ENCODE results near the gene OPRD1.

OPRD1 gene

GRCh38 chr1:28887419-28887834, 75.5 kb downstream of the OPRD1 start:
- no peak for TF ChIP-seq CTCF (IDR thresholded peaks at IDR 0.05; ENCODE audit: borderline replicate concordance, insufficient read depth, low read depth, low read length)
- peak overlapping the region; percentile 77 for H3K4me3 ChIP-seq (ENCODE audit: low read depth, low read length)

DNA sequence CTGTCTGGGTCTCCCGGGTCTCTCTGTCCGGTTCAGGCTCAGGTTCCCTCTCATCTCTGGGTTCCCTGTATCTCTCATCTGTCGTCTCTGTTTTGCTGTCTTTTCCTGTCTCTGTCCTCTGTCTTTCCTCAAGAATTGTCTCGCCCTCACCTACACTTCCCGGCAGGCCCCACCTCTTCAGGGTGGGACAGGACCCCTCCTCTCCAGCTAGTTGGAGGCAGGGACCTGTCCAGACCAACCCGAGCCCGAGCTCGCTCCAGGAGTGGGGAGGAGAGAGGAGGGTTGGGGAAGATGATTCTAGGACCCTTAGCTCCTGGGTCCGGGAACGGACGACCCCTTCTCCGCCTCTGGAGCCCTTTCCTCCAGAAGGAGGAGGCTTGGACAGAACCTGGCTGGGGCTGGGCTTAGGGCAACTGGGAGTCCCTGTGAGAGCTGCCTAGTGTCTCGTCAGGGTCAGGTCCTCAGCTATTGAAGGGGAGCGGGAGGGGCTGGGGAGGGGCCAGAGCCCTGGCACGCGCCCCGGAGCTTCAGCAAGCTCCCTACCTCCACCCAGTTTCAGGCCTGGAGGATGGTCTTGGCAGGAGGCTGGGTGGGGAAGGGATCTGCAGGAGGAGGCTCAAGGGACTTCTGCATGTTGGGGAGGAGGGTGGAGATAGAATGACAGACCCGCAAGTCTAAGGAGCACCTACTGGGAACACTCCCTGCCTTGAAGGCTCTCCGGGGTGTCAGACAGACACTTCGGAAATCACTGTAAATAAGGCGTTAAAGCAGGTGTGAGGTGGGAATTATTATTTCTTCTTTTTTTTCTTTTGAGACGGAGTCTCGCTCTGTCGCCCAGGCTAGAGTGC, 76.1 kb downstream of the OPRD1 start:
- TF ChIP-seq CTCF (IDR thresholded peaks at IDR 0.05; ENCODE audit: borderline replicate concordance, insufficient read depth, low read depth, low read length), result no peak
- H3K4me3 ChIP-seq (ENCODE audit: low read depth, low read length), result peak overlapping the region; percentile 77

DNA sequence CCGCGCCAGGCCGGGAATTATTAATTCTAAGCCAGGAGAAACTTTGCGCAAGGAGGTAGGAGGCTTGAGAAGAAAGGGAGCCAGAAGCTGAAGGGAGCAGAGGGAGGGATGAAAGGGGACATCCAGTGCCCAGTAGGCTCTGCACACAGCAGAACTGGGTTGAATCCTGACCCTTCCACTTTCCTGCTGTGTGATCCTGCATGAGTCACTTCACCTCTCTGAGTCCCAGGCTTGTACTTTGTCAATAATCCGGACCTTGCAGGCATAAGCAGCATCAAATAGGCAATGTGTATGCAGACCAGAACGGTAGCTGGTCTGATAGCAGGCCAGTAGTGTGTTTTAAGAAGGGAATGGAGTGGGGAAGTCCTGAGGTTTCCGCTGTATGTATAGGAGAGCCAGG, 76.9 kb downstream of the OPRD1 start:
- TF ChIP-seq CTCF (IDR thresholded peaks at IDR 0.05; ENCODE audit: borderline replicate concordance, insufficient read depth, low read depth, low read length), result no peak
- no peak overlapping the region for H3K4me3 ChIP-seq (ENCODE audit: low read depth, low read length)

DNA sequence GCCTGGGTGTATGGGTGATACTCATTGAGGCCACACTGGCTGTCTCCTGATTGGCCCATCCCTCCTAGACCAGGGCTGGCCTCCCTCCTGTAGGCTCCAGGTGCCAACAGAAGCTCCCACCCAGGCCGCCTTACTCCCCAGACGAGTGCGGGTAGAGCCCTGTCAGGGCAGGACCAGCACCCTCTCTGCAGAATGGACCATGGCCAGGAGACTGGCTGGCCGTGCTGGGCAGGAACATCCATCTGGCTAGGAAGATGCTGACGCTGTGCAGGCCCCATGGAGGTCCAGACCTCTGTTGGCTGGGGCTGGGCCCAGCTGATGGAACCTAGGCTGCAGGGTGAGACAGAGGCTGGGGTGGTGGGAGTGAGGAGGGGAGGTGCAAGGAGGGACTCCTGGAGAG, 77.4 kb downstream of the OPRD1 start:
- no peak for TF ChIP-seq CTCF (IDR thresholded peaks at IDR 0.05; ENCODE audit: borderline replicate concordance, insufficient read depth, low read depth, low read length)

DNA sequence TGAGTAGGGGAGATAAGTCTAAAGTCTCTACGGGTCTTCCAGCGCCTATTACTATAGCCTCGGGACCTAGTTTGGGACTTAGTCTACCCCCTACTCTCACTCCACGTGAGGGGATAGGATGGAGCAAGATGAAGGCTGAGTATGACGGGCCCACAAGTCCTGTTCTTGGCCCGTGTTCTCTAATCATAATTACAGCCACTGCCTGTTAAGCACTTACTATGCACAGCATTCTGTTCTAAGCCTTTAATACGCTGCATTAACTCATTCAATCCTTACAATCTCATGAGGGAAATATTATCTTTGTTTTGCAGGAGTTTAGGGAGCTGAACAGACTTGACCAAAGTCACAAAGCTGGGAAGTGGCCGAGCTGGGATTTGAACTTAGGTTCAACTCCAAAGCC, 78.5 kb downstream of the OPRD1 start:
- TF ChIP-seq CTCF (IDR thresholded peaks at IDR 0.05; ENCODE audit: borderline replicate concordance, insufficient read depth, low read depth, low read length), result no peak
- H3K4me3 ChIP-seq (ENCODE audit: low read depth, low read length), result no peak overlapping the region

More for the DNA sequence above, 77.4 kb downstream of the OPRD1 start:
- no peak overlapping the region for H3K4me3 ChIP-seq (ENCODE audit: low read depth, low read length)

DNA sequence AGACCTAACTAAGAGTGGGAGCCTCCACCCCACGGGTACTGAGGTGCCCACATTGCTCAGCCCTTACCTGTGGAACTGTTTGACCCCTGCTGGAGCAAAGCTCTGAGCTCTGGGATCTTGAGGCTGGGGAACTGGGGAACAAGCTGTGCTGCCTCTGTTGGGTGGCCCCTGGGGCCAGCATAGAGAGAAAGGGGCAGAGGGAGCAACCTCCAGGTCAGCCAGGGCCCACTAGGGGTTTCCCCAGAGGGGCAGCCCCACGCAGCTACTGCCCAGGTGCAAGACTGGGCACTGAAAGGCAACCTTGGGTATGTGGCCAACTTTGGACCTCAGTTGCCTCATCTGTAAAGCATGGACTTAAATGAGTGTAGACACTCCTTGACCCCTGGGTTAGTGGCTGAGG, 78.9 kb downstream of the OPRD1 start:
- TF ChIP-seq CTCF (IDR thresholded peaks at IDR 0.05; ENCODE audit: borderline replicate concordance, insufficient read depth, low read depth, low read length), result no peak

DNA sequence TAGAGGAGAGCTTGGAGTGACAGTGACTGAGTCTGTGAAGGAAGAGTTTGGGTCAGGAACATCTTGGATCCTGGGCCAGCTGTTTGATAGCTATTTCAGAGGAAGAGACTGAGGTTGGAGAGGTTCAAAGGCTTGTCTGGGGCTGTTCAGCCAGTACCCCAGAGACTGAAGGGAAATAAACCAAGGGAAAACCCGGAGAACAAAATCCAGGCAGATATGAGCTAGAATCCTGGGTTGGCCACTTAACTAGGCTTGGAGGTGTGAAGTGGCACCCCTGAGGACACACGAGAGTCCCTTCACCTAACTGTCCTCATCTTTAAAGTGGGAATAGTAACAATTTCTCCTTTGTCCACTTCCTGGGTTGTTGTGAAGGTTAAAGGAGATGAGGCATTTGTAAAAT, 79.3 kb downstream of the OPRD1 start:
- no peak overlapping the region for H3K4me3 ChIP-seq (ENCODE audit: low read depth, low read length)
- TF ChIP-seq CTCF (IDR thresholded peaks at IDR 0.05; ENCODE audit: borderline replicate concordance, insufficient read depth, low read depth, low read length), result no peak

More for the DNA sequence above, 78.9 kb downstream of the OPRD1 start:
- no peak overlapping the region for H3K4me3 ChIP-seq (ENCODE audit: low read depth, low read length)
